HAP-1 (cell line): ENCODE data around the gene SLC22A4.

Experiments
- DNase-seq, 2 experiments: peaks; one replicate each; pipeline ENCODE4 v3.0.0-alpha.2; 2016 to 2020; ENCODE audit warnings: low spot score in 2 of 2
- H3K27me3 ChIP-seq: fragments of 250-450 bp; sonication (Bioruptor Pico); 2 replicates; pipeline ENCODE4 v1.5.1; 2020; ENCODE audit warnings: low read depth, mild to moderate bottlenecking, moderate library complexity
- H3K36me3 ChIP-seq: fragments of 250-450 bp; sonication (Bioruptor Pico); replicated peaks from 2 replicates; pipeline ENCODE4 v1.5.1; 2020; ENCODE audit warnings: mild to moderate bottlenecking
- H3K4me1 ChIP-seq: fragments of 250-450 bp; sonication (Bioruptor Pico); 2 replicates; pipeline ENCODE4 v1.5.1; 2020; ENCODE audit warnings: mild to moderate bottlenecking
- H3K4me3 ChIP-seq: fragments of 250-450 bp; sonication (Bioruptor Pico); 2 replicates; pipeline ENCODE4 v1.5.1; 2020; ENCODE audit warnings: mild to moderate bottlenecking, moderate library complexity
- H3K9me3 ChIP-seq: fragments of 250-450 bp; sonication (Bioruptor Pico); 2 replicates; pipeline ENCODE4 v1.5.1; 2020; ENCODE audit warnings: mild to moderate bottlenecking, moderate library complexity
- in situ Hi-C: fragments of 300-500 bp; cut with MboI; formaldehyde crosslinking; loops from 3 replicates; pipeline ENCODE4 v1.14.3; 2020; ENCODE audit warnings: low sequenced_read_pairs, inconsistent platforms, mixed read lengths

Gene SLC22A4

DNA sequence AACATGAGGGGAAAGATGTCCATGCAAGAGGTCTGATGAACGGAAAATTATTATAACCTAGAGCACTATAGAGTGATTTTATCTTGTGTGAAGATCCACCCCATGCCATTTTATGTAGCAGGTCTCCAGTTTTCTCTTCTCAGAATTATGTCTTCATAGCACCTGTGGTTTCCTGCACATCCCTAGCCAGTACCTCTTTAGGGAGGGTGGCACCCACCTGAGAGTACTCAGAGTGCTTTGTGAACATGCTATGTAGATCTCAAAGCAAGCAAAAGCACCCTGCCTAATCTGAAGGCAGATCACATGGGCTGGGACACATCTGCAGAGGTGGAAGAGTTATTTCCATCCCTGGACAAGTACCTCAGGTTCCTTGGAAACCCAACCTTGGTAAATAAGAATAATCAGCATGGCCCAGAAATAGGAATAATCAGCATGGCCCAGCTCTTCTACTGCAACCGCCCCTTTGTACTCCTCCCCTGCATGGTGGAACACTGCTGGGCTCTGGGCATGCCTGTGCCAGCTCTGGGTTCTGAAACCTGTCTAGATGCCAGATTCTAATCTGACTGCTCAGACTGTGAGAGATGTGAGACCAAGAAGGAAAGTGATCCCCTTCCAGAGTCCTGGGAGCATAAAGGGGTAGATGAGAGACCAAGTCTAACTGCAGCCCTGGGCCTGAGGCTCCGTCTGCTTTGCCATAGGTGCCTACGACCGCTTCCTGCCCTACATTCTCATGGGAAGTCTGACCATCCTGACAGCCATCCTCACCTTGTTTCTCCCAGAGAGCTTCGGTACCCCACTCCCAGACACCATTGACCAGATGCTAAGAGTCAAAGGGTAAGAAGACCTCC is 99.0 kb downstream of the SLC22A4 start:
- no peak for DNase-seq
- Histone ChIP-seq H3K4me3 (no peak overlapping the region), H3K36me3 (peaks cover 25% of the 10 kb centered on the region), H3K27me3 (no peaks in the 10 kb centered on the region), H3K9me3 (no peaks in the 10 kb centered on the region), H3K4me1 (no peaks in the 10 kb centered on the region)
- in situ Hi-C loops: no loop called here
